Parathyroid adenoma (tissue), 2 donors: ENCODE data around the gene SEMA4C.
A peak's percentile ranks its signal among the peaks of the same experiment; 100 is the strongest.

Experiments used
- H2AFZ ChIP-seq: fragments of 300-600 bp; sonication (generic); one replicate; pipeline ENCODE4 v1.7.0; 2017; ENCODE audit warnings: antibody characterized with exemption, mild to moderate bottlenecking
- H3K27ac ChIP-seq: fragments of 300-600 bp; sonication (generic); one replicate; pipeline ENCODE4 v1.7.0; 2017
- H3K27me3 ChIP-seq: fragments of 300-600 bp; sonication (generic); one replicate; pipeline ENCODE4 v1.7.0; 2017; ENCODE audit warnings: low read length; ENCODE audit not compliant: control insufficient read depth, insufficient read depth
- H3K36me3 ChIP-seq: fragments of 300-600 bp; sonication (generic); one replicate; pipeline ENCODE4 v1.7.0; 2017; ENCODE audit warnings: low read length; ENCODE audit not compliant: control insufficient read depth, insufficient read depth
- H3K4me1 ChIP-seq: fragments of 300-600 bp; sonication (generic); one replicate; pipeline ENCODE4 v1.7.0; 2017; ENCODE audit warnings: control low read depth
- H3K4me2 ChIP-seq: fragments of 300-600 bp; sonication (generic); one replicate; pipeline ENCODE4 v1.7.0; 2017; ENCODE audit warnings: low read length
- H3K4me3 ChIP-seq: fragments of 300-600 bp; sonication (generic); one replicate; pipeline ENCODE4 v1.7.0; 2017; ENCODE audit warnings: low read depth, low read length
- H3K79me2 ChIP-seq: fragments of 300-600 bp; sonication (generic); one replicate; pipeline ENCODE4 v1.7.0; 2017; ENCODE audit warnings: control low read depth
- H3K9ac ChIP-seq: fragments of 300-600 bp; sonication (generic); one replicate; pipeline ENCODE4 v1.7.0; 2017; ENCODE audit warnings: mild to moderate bottlenecking
- H3K9me3 ChIP-seq: fragments of 300-600 bp; sonication (generic); one replicate; pipeline ENCODE4 v1.7.0; 2017; ENCODE audit warnings: low read length; ENCODE audit not compliant: control insufficient read depth
- TF ChIP-seq, protein P1 (sequence below): fragments of 300-600 bp; sonication (generic); IDR thresholded peaks from one replicate; pipeline ENCODE4 v1.7.0; 2017; ENCODE audit warnings: antibody characterized with exemption, mild to moderate bottlenecking
- donor health status: primary hyperparathyroidism.

The SEMA4C gene

DNA sequence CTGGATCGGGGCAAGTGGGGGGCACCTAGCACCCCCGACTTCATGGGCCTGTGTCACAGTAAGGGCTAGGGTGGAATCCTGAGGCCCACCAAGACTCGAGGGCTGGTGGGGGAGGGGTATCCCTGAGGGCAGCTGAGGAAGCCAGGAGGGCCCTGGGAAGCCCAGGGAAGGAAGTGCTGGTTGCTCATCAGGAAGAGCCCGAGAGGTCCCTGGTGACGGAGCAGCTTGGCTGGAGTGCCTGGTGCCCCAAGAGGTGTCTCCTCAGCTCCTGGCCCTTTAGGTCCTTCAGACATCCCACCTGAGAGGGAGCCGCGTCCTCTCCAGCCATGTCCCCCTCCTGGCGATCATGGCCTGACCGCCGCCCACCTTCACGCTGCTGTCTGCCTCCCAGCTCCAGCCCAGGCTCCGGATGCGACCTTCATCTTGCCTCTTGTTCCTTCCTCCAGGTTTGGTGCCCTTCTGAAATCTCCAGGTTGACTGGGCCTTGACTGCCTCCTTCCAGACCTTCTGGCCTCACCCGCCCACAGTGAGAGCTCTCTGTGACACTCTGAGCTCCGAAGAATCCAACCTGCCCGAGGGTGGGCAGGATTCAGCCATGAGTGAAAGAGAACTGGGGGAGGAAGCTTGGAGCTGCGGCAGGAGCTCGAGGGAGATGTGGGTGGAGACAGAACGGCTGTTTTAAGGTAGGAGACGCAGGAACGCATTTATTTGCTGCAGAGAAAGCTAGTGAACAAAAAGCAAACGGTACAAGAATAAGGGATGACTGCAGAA lies 42.7 kb upstream of the SEMA4C start:
- Histone ChIP-seq H3K4me2 (no peak overlapping the region), H3K27ac (no peak overlapping the region), H3K9ac (no peak overlapping the region), H3K36me3 (no peaks in the 10 kb centered on the region), H2AFZ (no peak overlapping the region), H3K79me2 (no peaks in the 10 kb centered on the region), H3K4me1 (no peaks in the 10 kb centered on the region), H3K4me3 (no peak overlapping the region), H3K27me3 (no peaks in the 10 kb centered on the region), H3K9me3 (no peaks in the 10 kb centered on the region)
- TF ChIP-seq, protein P1, sequence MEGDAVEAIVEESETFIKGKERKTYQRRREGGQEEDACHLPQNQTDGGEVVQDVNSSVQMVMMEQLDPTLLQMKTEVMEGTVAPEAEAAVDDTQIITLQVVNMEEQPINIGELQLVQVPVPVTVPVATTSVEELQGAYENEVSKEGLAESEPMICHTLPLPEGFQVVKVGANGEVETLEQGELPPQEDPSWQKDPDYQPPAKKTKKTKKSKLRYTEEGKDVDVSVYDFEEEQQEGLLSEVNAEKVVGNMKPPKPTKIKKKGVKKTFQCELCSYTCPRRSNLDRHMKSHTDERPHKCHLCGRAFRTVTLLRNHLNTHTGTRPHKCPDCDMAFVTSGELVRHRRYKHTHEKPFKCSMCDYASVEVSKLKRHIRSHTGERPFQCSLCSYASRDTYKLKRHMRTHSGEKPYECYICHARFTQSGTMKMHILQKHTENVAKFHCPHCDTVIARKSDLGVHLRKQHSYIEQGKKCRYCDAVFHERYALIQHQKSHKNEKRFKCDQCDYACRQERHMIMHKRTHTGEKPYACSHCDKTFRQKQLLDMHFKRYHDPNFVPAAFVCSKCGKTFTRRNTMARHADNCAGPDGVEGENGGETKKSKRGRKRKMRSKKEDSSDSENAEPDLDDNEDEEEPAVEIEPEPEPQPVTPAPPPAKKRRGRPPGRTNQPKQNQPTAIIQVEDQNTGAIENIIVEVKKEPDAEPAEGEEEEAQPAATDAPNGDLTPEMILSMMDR, result no peak

DNA sequence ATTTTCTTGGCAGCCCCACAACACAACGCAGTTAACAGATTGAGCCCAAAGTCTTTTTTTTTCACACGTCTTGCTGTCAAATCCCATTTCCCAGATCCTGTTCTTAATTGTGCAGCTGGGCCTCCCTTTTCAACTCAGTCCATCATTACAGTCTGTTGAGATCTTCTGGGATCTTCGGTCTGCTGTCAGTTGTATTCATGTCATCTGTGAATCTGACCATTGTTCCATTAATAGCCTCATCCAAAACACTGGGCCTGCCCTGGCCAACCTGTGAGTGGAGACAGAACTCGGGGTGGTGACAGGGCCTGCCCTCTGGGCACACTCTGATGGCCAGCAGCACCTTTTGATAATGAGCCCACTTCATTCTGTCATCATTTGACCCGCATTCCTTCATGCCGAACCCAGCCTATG lies 39.7 kb upstream of the SEMA4C start:
- Histone ChIP-seq H3K9ac (no peak overlapping the region), H2AFZ (no peak overlapping the region), H3K4me1 (no peaks in the 10 kb centered on the region), H3K36me3 (no peaks in the 10 kb centered on the region), H3K9me3 (no peaks in the 10 kb centered on the region), H3K27ac (no peak overlapping the region), H3K4me2 (no peak overlapping the region), H3K79me2 (no peaks in the 10 kb centered on the region), H3K27me3 (no peaks in the 10 kb centered on the region), H3K4me3 (no peak overlapping the region)
- TF ChIP-seq, protein P1, result no peak

DNA sequence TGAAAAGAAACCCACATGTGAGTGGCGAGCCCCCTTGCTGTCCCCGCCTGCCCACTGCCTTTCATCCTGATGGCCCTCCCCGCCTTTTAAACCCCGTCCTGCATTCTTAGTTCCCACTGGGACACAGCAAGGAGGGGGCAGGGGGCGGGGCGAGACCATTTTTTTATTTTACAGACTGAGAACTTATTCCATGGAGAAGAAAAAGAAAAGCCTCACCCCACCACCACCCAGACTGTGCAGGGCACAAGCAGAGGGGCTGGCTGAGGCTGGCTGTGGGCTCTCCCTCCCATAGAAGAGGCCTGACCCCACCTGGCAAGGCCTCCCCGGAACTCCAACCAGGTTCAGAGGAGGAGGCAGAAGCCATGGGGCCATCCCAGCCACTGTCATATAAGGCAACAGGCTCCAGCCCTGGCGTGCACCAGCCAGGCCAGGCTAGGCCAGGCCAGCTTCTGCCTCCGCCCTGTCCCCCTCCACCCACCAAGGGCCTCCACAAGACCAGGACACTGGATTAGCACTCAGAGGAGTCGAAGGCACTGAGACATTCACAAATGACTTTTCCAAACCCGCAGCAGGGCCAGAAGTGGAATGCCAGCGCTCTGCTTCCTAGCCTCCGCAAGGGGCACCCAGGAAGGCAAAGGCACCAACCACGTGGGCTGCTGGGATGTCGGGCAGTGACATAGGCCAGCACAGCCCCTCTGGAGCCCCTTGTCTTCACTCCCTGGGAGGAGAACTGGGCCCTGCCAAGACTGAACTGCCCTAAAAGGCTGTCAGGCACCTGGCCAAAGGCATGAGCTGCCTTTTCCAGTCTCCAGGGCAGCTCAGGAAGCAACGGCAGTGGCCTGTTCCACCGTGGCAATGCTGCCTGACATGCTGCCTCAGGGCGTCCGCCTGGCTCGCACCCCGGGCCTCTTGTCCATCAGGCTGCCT lies 37.5 kb upstream of the SEMA4C start:
- Histone ChIP-seq H3K9ac (no peak overlapping the region), H3K4me2 (no peak overlapping the region)

DNA sequence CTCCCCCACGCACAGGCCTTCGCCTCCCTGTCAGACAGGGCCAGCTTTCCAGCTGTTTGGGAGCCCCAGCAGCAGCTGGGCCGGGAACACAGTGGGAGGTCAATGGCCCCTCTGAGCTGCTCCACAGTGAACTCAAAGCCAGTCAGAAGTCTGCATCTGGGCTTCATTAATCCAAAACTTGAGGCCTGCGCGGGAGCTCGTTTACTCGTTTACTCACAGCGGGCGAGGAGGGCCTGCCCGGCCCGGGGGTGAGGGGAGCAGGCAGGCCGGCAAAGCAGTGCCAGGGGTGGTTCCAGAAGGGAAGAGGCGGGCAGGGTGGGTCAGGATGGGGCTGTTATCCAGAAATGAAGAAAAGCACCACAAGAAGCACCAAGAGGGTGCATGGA lies 36.8 kb upstream of the SEMA4C start:
- Histone ChIP-seq H3K9ac (no peak overlapping the region), H3K27ac (peak overlapping the region; percentile 42), H3K4me3 (no peak overlapping the region), H3K27me3 (no peaks in the 10 kb centered on the region), H3K4me2 (no peak overlapping the region), H3K36me3 (no peaks in the 10 kb centered on the region), H3K9me3 (no peaks in the 10 kb centered on the region), H2AFZ (no peak overlapping the region), H3K79me2 (no peaks in the 10 kb centered on the region), H3K4me1 (no peaks in the 10 kb centered on the region)
- TF ChIP-seq, protein P1, result no peak

More for the DNA sequence above, 37.5 kb upstream of the SEMA4C start:
- Histone ChIP-seq H3K27ac (peak overlapping the region; percentile 42), H2AFZ (peak overlapping the region; percentile 45), H3K9me3 (no peaks in the 10 kb centered on the region), H3K4me1 (no peaks in the 10 kb centered on the region), H3K36me3 (no peaks in the 10 kb centered on the region), H3K4me3 (no peak overlapping the region), H3K79me2 (no peaks in the 10 kb centered on the region), H3K27me3 (no peaks in the 10 kb centered on the region)
- TF ChIP-seq, protein P1, result no peak
